ENCODE data around the gene CFAP161.
"Not testable (repeated sequence)": the region's sequence is repeated elsewhere in the genome, so short reads cannot be mapped to it uniquely, and the experiment has no call there.

CFAP161 gene

DNA sequence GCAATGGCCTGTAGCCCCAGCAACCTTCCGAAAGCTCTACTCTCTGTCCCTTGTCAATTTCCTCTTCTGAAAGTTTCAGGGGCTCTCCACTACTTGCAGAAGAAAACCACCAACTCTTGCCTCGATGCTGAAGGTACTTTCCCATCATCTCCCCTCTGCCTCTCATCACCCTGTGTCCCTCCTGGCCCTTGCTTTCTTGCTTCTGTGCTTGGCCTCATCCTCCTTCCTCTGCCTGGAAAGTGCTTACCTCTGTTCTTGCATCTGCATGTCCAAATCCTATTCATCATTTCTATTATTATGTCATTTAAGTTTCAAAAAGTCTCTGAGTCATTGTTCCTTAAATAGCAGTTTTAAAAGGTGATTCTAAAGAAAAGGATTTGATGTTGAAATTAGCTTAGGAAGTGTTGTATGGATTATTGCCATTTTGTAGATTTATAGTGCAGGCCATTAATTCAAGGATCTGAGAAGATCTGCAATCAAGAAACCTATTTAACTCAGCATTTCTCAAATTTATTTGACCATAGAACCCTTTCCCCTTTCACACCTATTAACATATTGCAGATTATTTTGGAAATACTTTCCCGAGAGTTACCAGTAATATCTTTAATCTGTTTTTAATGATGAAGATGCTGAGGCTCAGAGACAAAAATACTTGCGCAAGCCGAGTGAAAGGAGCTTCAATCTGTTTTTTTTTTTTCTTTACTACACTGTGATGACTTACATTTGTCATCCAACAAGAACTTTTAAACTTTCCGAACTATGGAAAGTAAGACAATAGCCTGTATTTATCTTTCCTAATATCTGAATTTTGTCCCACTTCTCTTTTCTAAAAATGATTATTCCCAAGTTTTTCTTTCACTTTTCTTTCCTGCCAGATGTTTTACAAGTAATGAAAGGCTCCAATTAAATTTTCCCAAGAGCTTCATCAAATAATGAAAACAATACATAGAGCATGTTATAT is 22.3 kb upstream of the CFAP161 start:
- no peaks in the 10 kb centered on the region for H3K36me3 ChIP-seq (ENCODE audit: control insufficient read depth, insufficient read depth, low read length)
- H3K4me3 ChIP-seq (ENCODE audit: low read length): no peak overlapping the region
- H3K9ac ChIP-seq (ENCODE audit: low read length): no peak overlapping the region
- no peak overlapping the region for H3K27ac ChIP-seq (ENCODE audit: low read depth, low read length)
- H3K27me3 ChIP-seq (ENCODE audit: control insufficient read depth, insufficient read depth, low read length): no peaks in the 10 kb centered on the region
- H3K4me1 ChIP-seq (ENCODE audit: control insufficient read depth, insufficient read depth, low read length): no peaks in the 10 kb centered on the region

DNA sequence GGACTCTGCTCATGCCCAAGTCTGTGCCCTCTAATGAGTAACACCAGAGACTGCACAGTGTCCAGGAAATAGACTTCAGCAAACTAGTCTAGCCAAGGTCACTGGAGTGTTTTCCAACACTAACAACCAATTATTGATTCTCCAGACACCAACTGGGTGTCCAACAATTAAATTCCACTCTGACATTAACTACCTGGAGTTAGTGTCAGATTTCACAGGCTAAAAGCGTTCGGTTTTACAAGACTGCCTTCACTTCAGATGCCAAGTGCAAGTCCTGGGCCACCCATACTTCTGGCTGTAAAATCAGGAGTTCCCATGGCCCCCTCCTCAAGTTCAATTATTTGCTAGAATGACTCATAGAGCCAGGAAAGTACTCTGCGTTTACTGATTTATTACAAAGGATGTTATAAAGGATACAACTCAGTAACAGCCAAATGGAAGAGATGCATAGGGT is 20.8 kb upstream of the CFAP161 start:
- H3K27ac ChIP-seq (ENCODE audit: low read depth, low read length): no peak overlapping the region
- no peak overlapping the region for H3K9ac ChIP-seq (ENCODE audit: low read length)
- no peak overlapping the region for H3K4me3 ChIP-seq (ENCODE audit: low read length)
- no peaks in the 10 kb centered on the region for H3K4me1 ChIP-seq (ENCODE audit: control insufficient read depth, insufficient read depth, low read length)
- no peaks in the 10 kb centered on the region for H3K27me3 ChIP-seq (ENCODE audit: control insufficient read depth, insufficient read depth, low read length)
- no peaks in the 10 kb centered on the region for H3K36me3 ChIP-seq (ENCODE audit: control insufficient read depth, insufficient read depth, low read length)

- no peaks in the 10 kb centered on the region for H3K36me3 ChIP-seq (ENCODE audit: control insufficient read depth, insufficient read depth, low read length)
- no peak overlapping the region for H3K9ac ChIP-seq (ENCODE audit: low read length)
- no peak overlapping the region for H3K27ac ChIP-seq (ENCODE audit: low read depth, low read length)
- H3K27me3 ChIP-seq (ENCODE audit: control insufficient read depth, insufficient read depth, low read length): no peaks in the 10 kb centered on the region
- no peak overlapping the region for H3K4me3 ChIP-seq (ENCODE audit: low read length)
- no peaks in the 10 kb centered on the region for H3K4me1 ChIP-seq (ENCODE audit: control insufficient read depth, insufficient read depth, low read length)
Measured at GRCh38 chr15:81113861-81114291, 20.2 kb upstream of the CFAP161 start.

DNA sequence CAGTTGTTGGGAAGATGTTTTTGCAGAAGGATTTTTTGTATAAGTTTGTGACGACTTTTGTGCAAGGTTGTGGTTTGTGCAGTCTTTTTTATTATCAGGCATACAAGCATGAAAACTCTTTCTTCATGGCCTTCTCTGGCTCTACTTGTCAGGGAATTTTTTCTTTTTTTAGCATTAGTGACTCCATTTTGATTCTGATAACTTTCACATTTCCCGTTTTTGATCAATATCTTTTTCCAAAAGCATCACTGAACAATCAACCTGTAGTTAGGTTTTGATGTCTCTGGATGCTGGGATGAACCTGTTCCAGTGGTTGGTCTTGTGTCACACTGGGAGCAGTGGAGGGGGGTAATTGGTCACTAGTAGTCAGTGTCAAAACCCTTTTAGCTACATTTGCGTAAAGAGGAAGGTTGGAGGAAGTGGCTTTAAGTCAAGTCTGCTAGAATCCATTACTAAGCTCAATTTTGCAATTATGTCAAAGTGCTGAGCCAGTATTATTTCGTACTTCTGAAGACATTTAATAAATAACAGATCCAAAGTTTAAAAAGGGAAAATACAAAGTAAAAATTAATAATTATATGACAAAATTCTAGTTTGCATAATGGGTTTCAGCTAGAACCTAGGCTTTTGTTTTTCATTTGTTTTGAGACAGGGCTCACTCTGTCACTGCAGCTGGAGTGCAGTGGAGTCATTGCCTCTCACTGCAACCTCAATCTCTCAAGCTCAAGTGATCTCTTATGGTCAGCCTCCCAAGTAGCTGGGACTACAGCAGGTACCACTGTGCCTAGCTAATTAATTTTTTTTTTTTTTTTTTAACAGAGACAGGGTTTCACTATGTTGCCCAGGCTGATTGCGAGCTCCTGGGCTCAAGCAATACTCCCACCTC is 18.8 kb upstream of the CFAP161 start:
- Histone ChIP-seq H3K27me3 (ENCODE audit: control insufficient read depth, insufficient read depth, low read length) (no peaks in the 10 kb centered on the region), H3K4me1 (ENCODE audit: control insufficient read depth, insufficient read depth, low read length) (no peaks in the 10 kb centered on the region), H3K9ac (ENCODE audit: low read length) (no peak overlapping the region), H3K4me3 (ENCODE audit: low read length) (no peak overlapping the region), H3K36me3 (ENCODE audit: control insufficient read depth, insufficient read depth, low read length) (no peaks in the 10 kb centered on the region), H3K27ac (ENCODE audit: low read depth, low read length) (no peak overlapping the region)

DNA sequence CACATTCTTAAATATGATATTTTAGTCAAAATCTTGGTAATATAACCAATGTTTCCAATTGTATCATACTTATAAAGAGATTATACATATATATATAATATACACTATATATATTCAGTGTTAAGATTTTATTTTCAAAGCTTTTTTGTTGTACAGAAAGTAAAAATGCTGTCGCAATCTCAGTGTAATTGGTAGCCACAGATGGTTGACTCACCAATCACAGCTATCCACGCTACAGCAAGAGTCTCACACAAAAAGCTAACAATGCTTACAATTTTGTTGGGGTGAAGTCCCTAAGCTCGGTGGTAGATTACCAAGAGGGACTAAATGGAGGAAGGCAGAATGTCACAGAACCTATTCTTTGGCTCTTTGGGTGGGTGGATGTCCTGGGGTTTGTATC is 16.9 kb upstream of the CFAP161 start:
- no peak overlapping the region for H3K27ac ChIP-seq (ENCODE audit: low read depth, low read length)
- no peaks in the 10 kb centered on the region for H3K27me3 ChIP-seq (ENCODE audit: control insufficient read depth, insufficient read depth, low read length)
- no peaks in the 10 kb centered on the region for H3K4me1 ChIP-seq (ENCODE audit: control insufficient read depth, insufficient read depth, low read length)
- no peak overlapping the region for H3K4me3 ChIP-seq (ENCODE audit: low read length)
- H3K9ac ChIP-seq (ENCODE audit: low read length): no peak overlapping the region
- H3K36me3 ChIP-seq (ENCODE audit: control insufficient read depth, insufficient read depth, low read length): no peaks in the 10 kb centered on the region

GRCh38 chr15:81117581-81117980 is 16.5 kb upstream of the CFAP161 start:
- H3K9ac ChIP-seq (ENCODE audit: low read length): no peak overlapping the region
- H3K4me1 ChIP-seq (ENCODE audit: control insufficient read depth, insufficient read depth, low read length): no peaks in the 10 kb centered on the region
- no peak overlapping the region for H3K27ac ChIP-seq (ENCODE audit: low read depth, low read length)
- H3K4me3 ChIP-seq (ENCODE audit: low read length): no peak overlapping the region
- no peaks in the 10 kb centered on the region for H3K27me3 ChIP-seq (ENCODE audit: control insufficient read depth, insufficient read depth, low read length)
- H3K36me3 ChIP-seq (ENCODE audit: control insufficient read depth, insufficient read depth, low read length): no peaks in the 10 kb centered on the region

- H3K27ac ChIP-seq (ENCODE audit: low read depth, low read length): no peak overlapping the region
- H3K9ac ChIP-seq (ENCODE audit: low read length): no peak overlapping the region
- H3K36me3 ChIP-seq (ENCODE audit: control insufficient read depth, insufficient read depth, low read length): no peaks in the 10 kb centered on the region
- H3K27me3 ChIP-seq (ENCODE audit: control insufficient read depth, insufficient read depth, low read length): no peaks in the 10 kb centered on the region
- no peak overlapping the region for H3K4me3 ChIP-seq (ENCODE audit: low read length)
- H3K4me1 ChIP-seq (ENCODE audit: control insufficient read depth, insufficient read depth, low read length): no peaks in the 10 kb centered on the region
Measured at GRCh38 chr15:81118361-81118760, 15.7 kb upstream of the CFAP161 start.

DNA sequence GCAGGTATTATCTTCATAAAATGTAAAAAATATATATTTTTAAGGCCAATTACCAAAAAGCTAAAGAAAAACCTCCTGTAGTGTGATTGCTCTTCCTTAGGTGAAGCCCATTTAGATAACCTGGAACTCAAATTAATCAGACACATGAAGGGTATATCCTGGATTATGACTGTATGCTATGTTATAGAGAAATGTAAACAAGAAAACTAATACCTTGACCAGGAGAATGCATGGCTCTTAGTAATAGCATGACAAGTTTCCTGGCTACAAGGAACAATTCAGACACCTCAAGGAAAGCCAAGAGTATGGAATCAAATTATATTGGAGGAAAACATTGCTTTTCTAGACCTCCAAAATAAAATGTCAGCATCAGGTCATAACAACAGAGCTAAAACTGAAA is 14.0 kb upstream of the CFAP161 start:
- Histone ChIP-seq H3K4me3 (ENCODE audit: low read length) (no peak overlapping the region), H3K9ac (ENCODE audit: low read length) (no peak overlapping the region), H3K27ac (ENCODE audit: low read depth, low read length) (no peak overlapping the region), H3K27me3 (ENCODE audit: control insufficient read depth, insufficient read depth, low read length) (no peaks in the 10 kb centered on the region), H3K36me3 (ENCODE audit: control insufficient read depth, insufficient read depth, low read length) (no peaks in the 10 kb centered on the region), H3K4me1 (ENCODE audit: control insufficient read depth, insufficient read depth, low read length) (no peaks in the 10 kb centered on the region)

DNA sequence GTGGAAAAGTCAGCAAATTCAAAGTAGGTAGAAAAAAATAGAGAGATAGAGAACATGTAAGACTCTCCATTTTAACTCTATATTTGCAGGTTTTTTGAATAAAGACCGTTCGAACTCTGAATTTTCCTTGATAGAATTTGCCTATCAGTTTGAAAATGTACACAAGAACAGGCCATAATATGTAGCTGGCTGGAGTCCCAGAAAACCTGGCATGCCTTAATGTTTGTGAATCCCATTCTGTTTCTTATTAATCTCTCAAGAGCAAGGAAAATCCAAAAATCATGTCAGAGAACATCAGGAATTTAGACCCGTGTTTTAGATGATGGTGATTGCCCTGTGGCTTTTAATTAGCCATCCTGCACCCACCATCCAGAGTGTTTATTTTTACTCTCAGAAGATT is 7.2 kb upstream of the CFAP161 start:
- H3K9ac ChIP-seq (ENCODE audit: low read length): no peak overlapping the region
- H3K27me3 ChIP-seq (ENCODE audit: control insufficient read depth, insufficient read depth, low read length): no peaks in the 10 kb centered on the region
- H3K4me1 ChIP-seq (ENCODE audit: control insufficient read depth, insufficient read depth, low read length): no peaks in the 10 kb centered on the region
- no peaks in the 10 kb centered on the region for H3K36me3 ChIP-seq (ENCODE audit: control insufficient read depth, insufficient read depth, low read length)
- no peak overlapping the region for H3K4me3 ChIP-seq (ENCODE audit: low read length)
- H3K27ac ChIP-seq (ENCODE audit: low read depth, low read length): no peak overlapping the region

DNA sequence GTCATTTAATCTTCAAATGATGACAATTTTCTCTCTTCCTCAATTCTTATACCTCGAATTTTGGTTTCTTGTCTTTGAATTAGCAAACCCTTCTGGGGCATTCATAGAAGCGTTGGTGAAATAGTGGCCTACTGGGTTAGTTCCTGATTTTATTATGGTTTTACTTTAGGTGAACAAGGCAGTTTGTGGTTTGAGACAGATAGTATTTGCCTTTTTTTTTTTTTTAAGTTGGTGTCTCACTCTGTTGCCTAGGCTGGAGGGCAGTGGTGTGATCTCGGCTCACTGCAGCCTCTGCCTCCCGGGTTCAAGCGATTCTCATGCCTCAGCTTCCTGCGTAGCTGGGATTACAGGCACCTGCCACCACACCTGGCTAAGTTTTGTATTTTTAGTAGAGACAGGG is 7.4 kb downstream of the CFAP161 start:
- H3K27me3 ChIP-seq (ENCODE audit: control insufficient read depth, insufficient read depth, low read length); H3K9ac ChIP-seq (ENCODE audit: low read length): not testable (repeated sequence)

GRCh38 chr15:81146006-81146405 is 11.9 kb downstream of the CFAP161 start:
- Histone ChIP-seq H3K4me3 (ENCODE audit: low read length) (no peak overlapping the region), H3K4me1 (ENCODE audit: control insufficient read depth, insufficient read depth, low read length) (no peaks in the 10 kb centered on the region), H3K27me3 (ENCODE audit: control insufficient read depth, insufficient read depth, low read length) (no peaks in the 10 kb centered on the region), H3K36me3 (ENCODE audit: control insufficient read depth, insufficient read depth, low read length) (no peaks in the 10 kb centered on the region), H3K9ac (ENCODE audit: low read length) (no peak overlapping the region), H3K27ac (ENCODE audit: low read depth, low read length) (no peak overlapping the region)

More for the DNA sequence above, 7.4 kb downstream of the CFAP161 start:
- not testable (repeated sequence) for H3K27ac ChIP-seq (ENCODE audit: low read depth, low read length); H3K4me1 ChIP-seq (ENCODE audit: control insufficient read depth, insufficient read depth, low read length); H3K36me3 ChIP-seq (ENCODE audit: control insufficient read depth, insufficient read depth, low read length); H3K4me3 ChIP-seq (ENCODE audit: low read length)

DNA sequence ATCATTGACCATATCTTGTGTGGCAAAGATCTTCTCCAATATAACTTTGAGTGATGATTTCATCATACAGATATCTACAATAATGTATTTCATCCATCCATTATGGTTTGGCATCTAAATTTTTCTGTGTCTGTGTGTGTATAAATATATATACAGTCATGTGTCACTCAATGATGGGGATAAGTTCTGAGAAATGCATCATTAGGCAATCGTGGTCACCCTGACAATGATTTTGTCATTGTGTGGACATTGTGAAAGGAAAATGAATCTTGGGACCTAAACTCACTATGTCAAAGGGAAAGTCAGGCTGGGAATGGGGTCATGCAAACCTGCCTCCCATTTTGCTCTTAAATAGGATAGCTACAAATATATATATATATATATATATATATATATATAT is 12.4 kb downstream of the CFAP161 start:
- Histone ChIP-seq H3K36me3 (ENCODE audit: control insufficient read depth, insufficient read depth, low read length) (no peaks in the 10 kb centered on the region), H3K9ac (ENCODE audit: low read length) (no peak overlapping the region), H3K4me1 (ENCODE audit: control insufficient read depth, insufficient read depth, low read length) (no peaks in the 10 kb centered on the region), H3K27me3 (ENCODE audit: control insufficient read depth, insufficient read depth, low read length) (no peaks in the 10 kb centered on the region), H3K4me3 (ENCODE audit: low read length) (no peak overlapping the region), H3K27ac (ENCODE audit: low read depth, low read length) (no peak overlapping the region)

Data from rectal smooth muscle tissue (tissue), 1 donor.